ENCODE results near the gene KCNT1.
A peak's percentile ranks its signal among the peaks of the same experiment; 100 is the strongest.

Gene KCNT1

DNA sequence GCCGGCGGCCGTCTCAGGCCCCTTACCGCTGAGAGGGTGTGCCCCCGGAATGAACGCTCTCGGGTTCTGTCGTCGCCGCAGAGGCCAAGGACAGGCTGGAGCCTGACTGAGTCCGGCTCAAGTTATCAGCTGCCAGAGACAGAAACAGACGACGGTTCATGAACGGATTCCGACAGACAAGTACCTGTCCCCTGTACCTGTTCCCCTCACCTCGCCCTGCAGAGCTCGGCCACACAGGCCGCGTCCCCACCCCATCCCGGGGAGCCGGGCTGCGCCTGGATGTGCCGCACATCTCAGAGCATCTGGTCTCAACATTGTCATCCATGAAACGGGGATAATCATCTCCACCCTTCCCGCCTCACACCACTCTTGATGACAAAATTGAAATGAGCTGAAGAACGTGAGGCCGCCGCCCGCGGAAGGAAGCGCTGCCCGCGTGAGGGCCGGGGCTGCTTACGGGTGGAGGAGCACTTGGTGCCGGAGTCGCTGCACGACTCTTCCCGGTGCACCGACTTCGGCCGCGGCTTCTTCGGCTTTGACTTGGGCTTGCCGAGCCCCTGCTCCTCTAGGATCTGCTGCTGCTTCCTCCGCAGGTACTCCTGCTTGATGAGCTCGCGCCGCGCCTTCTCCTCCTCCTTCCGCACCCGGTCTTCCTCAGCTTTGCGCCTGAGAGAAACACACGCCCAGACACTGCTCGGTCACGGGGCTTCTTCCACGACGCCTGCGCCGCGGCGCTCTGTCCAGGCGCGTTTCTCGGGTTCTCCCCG, 116.1 kb downstream of the KCNT1 start:
- Histone ChIP-seq H3F3A (ENCODE audit: control insufficient read depth, insufficient read depth) (no peaks in the 10 kb centered on the region), H3K4me2 (ENCODE audit: low read length) (no peak overlapping the region), H3K79me2 (ENCODE audit: control insufficient read depth, low read length) (no peaks in the 10 kb centered on the region), H3K9me3 (ENCODE audit: control insufficient read depth, insufficient read depth, low read length) (no peaks in the 10 kb centered on the region), H3K4me1 (ENCODE audit: control insufficient read depth, low read length) (no peaks in the 10 kb centered on the region), H3K9me2 (replicated peaks; ENCODE audit: control insufficient read depth, low read length) (no peaks in the 10 kb centered on the region), H3K4me3 (ENCODE audit: low read length) (no peak overlapping the region), H3K27me3 (ENCODE audit: control insufficient read depth, low read length) (no peaks in the 10 kb centered on the region), H3K27ac (ENCODE audit: low read depth, low read length) (no peak overlapping the region), H4K20me1 (ENCODE audit: control insufficient read depth, insufficient read depth, low read depth, low read length) (no peaks in the 10 kb centered on the region), H3K36me3 (ENCODE audit: control insufficient read depth, low read length) (peaks cover 40% of the 10 kb centered on the region)
- TF ChIP-seq, protein P1, sequence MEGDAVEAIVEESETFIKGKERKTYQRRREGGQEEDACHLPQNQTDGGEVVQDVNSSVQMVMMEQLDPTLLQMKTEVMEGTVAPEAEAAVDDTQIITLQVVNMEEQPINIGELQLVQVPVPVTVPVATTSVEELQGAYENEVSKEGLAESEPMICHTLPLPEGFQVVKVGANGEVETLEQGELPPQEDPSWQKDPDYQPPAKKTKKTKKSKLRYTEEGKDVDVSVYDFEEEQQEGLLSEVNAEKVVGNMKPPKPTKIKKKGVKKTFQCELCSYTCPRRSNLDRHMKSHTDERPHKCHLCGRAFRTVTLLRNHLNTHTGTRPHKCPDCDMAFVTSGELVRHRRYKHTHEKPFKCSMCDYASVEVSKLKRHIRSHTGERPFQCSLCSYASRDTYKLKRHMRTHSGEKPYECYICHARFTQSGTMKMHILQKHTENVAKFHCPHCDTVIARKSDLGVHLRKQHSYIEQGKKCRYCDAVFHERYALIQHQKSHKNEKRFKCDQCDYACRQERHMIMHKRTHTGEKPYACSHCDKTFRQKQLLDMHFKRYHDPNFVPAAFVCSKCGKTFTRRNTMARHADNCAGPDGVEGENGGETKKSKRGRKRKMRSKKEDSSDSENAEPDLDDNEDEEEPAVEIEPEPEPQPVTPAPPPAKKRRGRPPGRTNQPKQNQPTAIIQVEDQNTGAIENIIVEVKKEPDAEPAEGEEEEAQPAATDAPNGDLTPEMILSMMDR (IDR thresholded peaks at IDR 0.05; ENCODE audit: low read depth, low read length, poor library complexity, severe bottlenecking) = no peak
- no peak for TF ChIP-seq EZH2phosphoT487 (IDR thresholded peaks at IDR 0.05; ENCODE audit: borderline replicate concordance, low read length)

DNA sequence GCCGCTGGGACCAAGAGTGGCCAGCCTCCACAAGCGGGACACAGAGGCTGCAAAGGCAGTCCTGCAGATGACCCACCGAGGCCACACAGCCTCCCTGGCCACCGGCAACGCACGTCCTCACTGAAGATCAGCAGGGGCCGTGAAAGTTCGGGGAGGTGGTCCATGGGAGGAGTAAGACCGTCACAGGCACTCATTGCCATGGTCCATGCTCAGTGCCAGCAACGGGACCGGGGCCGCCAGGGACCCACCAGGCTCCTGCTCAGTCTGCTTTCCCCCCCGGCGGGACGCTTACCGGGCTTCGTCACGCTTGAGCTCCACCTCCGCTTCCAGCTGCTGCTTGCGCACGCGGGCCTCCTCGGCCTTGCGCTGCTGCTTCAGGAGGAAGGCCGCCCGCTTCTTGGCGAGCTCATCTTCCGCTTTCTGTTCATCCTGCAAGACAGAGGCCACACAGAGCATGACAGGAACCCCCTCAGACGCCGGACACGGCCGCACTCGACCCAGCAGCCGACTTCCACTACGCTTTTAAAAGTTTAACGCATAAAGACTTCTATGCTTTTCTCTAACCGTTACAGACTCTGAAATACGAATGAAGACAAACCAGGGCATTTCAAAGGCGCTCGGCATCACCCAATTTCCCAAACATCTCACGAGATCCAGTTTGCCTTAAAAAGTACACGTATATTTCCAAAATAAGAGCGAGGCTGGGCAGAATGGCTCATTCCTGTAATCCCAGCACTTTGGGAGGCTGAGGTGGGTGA, 116.9 kb downstream of the KCNT1 start:
- peaks cover 46% of the 10 kb centered on the region for H3K36me3 ChIP-seq (ENCODE audit: control insufficient read depth, low read length)
- no peaks in the 10 kb centered on the region for H3K79me2 ChIP-seq (ENCODE audit: control insufficient read depth, low read length)
- no peaks in the 10 kb centered on the region for H3K9me2 ChIP-seq (replicated peaks; ENCODE audit: control insufficient read depth, low read length)
- no peaks in the 10 kb centered on the region for H3K4me1 ChIP-seq (ENCODE audit: control insufficient read depth, low read length)
- H3F3A ChIP-seq (ENCODE audit: control insufficient read depth, insufficient read depth) = no peaks in the 10 kb centered on the region
- no peaks in the 10 kb centered on the region for H3K27me3 ChIP-seq (ENCODE audit: control insufficient read depth, low read length)
- TF ChIP-seq, protein P1 (IDR thresholded peaks at IDR 0.05; ENCODE audit: low read depth, low read length, poor library complexity, severe bottlenecking) = no peak
- no peak for TF ChIP-seq EZH2phosphoT487 (IDR thresholded peaks at IDR 0.05; ENCODE audit: borderline replicate concordance, low read length)
- no peak overlapping the region for H3K4me3 ChIP-seq (ENCODE audit: low read length)
- no peak overlapping the region for H3K4me2 ChIP-seq (ENCODE audit: low read length)
- no peaks in the 10 kb centered on the region for H3K9me3 ChIP-seq (ENCODE audit: control insufficient read depth, insufficient read depth, low read length)
- H3K27ac ChIP-seq (ENCODE audit: low read depth, low read length) = no peak overlapping the region
- H4K20me1 ChIP-seq (ENCODE audit: control insufficient read depth, insufficient read depth, low read depth, low read length) = no peaks in the 10 kb centered on the region

DNA sequence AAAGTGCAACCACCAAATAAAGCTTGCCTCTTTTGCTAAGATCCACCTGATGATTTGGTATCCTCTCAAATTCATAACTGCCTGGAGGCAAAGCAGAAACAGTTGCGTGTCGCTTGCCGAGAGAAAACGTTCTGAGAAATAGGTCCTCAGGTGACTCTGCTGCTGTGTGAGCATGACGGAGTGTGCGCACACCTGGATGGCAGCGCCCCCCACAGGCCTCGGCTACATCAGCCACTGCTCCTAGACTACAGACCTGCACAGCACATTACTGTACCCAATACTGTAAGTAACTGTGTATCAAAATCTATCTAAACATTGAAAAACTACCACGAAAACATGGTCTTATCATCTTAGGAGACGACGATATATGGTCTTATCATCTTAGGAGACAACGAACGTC, 117.9 kb downstream of the KCNT1 start:
- no peaks in the 10 kb centered on the region for H3K79me2 ChIP-seq (ENCODE audit: control insufficient read depth, low read length)
- H3K4me2 ChIP-seq (ENCODE audit: low read length) = no peak overlapping the region
- TF ChIP-seq, protein P1 (IDR thresholded peaks at IDR 0.05; ENCODE audit: low read depth, low read length, poor library complexity, severe bottlenecking) = peak; percentile 48
- no peak for TF ChIP-seq EZH2phosphoT487 (IDR thresholded peaks at IDR 0.05; ENCODE audit: borderline replicate concordance, low read length)
- no peak overlapping the region for H3K27ac ChIP-seq (ENCODE audit: low read depth, low read length)
- no peaks in the 10 kb centered on the region for H3K9me2 ChIP-seq (replicated peaks; ENCODE audit: control insufficient read depth, low read length)
- H4K20me1 ChIP-seq (ENCODE audit: control insufficient read depth, insufficient read depth, low read depth, low read length) = no peaks in the 10 kb centered on the region
- no peaks in the 10 kb centered on the region for H3K4me1 ChIP-seq (ENCODE audit: control insufficient read depth, low read length)
- H3K9me3 ChIP-seq (ENCODE audit: control insufficient read depth, insufficient read depth, low read length) = no peaks in the 10 kb centered on the region
- peaks cover 46% of the 10 kb centered on the region for H3K36me3 ChIP-seq (ENCODE audit: control insufficient read depth, low read length)
- no peaks in the 10 kb centered on the region for H3F3A ChIP-seq (ENCODE audit: control insufficient read depth, insufficient read depth)
- H3K27me3 ChIP-seq (ENCODE audit: control insufficient read depth, low read length) = no peaks in the 10 kb centered on the region
- no peak overlapping the region for H3K4me3 ChIP-seq (ENCODE audit: low read length)

Data from DOHH2 (cell line).